NCI-H2196 (cell line): ENCODE data around the gene PRRT4.

Experiments
- DNase-seq: peaks from one replicate; lab custom pipeline; 2025; ENCODE audit not compliant: unreplicated experiment; lab: John Stamatoyannopoulos, UW

Gene PRRT4

DNA sequence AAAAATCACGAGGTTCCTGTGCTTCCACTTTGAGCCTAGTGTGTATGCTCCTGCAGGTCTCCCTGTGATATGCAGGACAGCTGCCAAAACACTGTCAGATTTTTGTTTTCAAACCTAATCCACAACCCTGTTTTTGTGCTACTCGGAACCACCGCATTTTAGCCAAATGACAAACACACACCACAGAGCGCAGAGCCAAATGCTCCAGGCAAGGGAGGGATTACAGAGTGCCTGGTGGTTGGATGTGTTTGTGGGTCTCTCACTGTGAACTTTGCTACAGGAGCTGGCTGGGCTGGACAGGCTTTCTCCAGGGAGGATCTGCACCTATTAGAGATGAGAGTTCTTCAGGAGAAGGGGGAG lies 12.0 kb downstream of the PRRT4 start:
- DNase-seq = no peak

DNA sequence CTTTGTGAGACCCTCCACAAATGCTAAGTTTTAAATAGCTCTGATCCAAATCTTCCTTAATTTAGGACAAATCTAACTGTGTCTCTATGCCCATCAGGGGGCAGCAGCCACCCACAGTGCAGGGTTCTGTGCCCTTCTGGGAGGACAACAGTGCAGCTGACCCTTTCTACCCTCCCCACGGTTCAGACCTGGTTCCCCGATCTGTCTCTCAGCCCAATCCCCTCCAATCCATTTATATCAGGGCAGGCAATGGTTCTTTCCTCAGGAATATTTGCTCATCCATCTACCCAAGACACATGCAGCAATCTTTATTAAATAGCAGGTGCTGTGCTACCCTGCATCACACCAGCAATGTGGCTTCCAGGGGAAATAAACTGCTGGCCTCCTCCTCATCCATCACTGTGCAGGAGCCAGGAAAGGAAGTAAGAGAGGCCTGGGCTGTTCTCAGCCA lies 13.8 kb downstream of the PRRT4 start:
- DNase-seq = peak; percentile 58

DNA sequence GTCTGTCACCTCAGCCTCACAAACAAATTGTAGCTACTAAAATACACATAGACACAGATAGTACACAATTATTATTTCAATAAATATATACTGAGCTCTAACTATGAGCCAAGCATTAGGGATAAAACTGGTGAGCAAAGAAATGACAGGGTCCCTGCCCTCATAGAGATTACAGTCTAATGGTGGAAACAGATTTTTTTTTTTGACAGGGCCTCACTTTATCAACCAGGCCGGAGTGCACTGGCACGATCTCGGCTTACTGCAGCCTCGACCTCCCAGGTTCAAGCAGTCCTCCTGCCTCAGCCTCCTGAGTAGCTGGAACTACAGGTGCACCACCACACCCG lies 17.1 kb downstream of the PRRT4 start:
- no peak for DNase-seq

DNA sequence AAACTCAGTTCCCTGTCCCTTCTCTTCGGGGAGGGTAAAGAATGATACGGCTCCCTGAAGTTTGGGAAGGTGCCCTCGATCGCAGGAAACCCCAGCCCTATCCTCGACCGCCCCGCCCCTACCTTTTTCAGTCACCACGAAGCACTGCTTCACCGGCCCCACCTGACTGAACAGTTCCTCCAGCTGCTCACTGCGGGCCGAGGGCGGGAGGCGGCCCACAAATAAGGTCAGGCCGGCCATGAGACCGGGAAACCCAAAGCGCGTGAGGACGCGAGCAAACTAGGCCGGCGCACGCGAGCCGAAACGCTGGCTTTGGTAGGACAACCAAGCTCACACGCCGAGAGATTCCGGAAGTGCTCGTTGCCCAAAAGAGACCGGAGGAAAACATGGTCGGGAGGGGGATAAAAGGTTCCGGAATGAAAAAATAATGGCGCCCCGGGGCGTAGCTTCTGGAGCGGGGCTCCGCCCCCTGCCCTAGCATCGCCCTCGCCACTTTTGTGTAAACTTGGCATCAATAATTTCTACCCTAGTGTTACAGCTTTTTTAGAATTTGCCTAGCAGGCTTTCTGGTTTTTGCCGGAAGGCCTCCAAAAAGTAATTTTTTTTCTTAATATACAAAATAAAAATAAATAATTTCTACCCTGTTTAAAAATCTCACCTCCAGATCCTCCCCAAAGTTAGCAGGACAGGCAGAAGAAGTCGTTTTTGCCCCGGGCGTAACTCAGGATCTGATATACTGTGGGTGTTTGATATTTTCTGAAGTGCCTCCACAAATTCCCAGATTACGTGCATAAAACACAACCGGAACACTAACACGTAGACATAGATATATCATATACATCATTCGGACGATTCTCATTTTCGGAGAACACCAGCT lies 17.7 kb downstream of the PRRT4 start, which contains the start of gene RBM28:
Gene RBM28 (minus strand): TSS at position 355 of the 877 bp plus-strand sequence. CDS start 115 bp downstream, at position 240.
- peak; percentile 93 for DNase-seq

DNA sequence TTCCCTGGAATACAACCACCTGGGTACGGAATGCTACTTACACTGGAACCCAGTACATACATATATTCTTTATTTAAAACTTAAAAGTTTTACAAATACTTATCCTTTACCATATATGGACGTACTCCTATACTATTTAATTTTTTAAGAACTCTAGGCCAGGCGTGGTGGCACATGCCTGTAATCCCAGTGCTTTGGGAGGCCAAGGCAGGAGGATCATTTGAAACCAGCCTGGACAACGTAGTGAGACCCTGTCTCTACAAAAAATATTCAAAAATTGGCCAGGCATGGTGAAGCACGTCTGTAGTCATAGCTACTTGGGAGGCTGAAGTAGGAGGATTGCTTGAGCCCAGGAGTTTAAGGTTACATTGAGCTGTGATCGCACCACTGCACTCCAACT lies 19.8 kb downstream of the PRRT4 start:
- DNase-seq = no peak

DNA sequence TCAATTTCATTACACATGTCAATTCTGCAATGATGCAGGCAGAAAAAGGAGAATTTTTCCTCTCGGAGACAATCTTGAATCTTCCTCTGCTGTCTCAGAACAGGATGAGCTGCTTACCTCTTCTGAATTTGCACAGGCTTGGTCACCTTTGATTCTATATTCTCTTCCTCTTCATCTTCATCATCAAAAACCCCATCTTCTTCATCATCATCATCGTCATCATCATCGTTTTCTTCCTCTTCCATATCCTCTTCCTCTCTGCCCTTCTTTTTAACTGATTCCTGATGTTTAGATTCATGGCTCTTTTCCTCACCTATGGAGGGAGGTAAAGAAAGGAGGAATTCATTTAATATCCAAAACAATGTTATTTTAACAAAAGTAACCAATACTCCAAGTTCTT lies 25.8 kb downstream of the PRRT4 start:
- no peak for DNase-seq

DNA sequence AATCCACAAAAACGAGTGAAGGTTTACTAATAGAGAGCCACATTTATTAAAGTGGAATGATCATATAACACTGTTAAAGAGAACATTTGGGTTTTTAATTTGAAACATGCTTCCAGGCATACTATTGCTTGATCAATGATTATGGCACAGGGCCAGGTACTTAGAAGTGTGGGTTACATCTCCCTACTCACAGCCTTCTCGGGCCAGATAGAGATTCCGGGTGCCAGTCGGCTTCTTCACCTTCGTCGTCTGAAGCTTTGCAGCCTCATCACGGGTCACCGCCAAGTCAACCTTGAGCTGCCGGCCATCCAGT lies 37.2 kb downstream of the PRRT4 start:
- no peak for DNase-seq

DNA sequence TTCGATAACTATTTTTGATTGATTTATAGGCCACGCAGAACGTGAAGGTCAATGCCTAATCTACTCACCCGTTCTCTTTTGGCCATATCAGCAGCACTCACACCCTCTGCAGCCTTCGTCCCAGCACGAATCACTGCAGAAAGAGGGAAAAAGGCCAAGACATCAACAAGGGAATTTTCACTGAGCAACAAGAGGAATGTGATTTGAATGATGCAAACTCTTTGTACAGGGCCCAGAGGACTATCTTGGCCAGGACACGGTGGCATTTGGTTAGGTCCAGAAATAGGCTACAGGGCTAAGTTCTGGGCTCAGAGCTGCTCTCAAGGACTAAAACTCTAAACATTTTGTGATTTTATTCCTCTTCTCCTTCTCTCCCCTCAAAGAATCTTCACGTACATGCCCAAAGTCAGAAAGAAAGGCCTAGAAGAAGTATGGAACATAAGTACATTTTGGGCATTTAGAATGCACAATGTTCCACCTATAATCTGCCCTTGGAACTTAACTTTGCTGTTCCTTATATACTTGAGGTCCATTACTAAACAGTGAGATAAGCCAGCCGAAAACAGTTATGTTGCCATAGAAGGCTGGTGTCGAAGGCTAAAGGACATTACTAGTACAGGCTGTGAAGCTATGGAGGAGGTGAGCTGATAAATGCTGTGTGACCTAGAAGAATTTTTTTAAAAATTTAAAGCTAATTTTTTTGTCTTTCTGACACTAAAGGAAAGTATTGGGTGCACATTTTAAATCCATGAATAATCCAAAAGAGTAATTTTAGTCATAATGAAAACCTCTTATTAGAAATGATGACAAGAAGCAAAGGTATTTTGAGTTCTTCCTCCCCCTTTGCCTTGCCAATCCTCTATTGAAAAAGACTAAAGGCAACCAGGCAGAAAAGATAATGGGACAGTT lies 37.8 kb downstream of the PRRT4 start:
- no peak for DNase-seq

DNA sequence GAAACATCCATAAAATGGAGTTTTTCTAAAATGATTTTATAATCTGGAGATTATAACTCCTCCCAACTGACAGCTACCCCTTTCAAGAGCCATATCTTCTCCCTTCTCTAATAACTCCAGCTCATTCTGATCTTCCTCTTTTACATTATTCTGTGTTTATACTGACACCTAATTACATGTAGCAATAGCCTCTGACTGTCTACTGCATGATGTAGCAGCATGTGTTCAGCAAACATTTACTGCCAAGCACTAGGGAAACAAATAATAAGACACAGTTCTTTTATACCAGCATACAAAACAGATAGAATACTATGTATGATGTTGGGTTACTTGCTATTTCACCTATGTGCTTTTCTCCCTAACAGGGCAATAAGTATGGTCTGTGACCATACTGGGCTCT lies 38.5 kb downstream of the PRRT4 start:
- no peak for DNase-seq

DNA sequence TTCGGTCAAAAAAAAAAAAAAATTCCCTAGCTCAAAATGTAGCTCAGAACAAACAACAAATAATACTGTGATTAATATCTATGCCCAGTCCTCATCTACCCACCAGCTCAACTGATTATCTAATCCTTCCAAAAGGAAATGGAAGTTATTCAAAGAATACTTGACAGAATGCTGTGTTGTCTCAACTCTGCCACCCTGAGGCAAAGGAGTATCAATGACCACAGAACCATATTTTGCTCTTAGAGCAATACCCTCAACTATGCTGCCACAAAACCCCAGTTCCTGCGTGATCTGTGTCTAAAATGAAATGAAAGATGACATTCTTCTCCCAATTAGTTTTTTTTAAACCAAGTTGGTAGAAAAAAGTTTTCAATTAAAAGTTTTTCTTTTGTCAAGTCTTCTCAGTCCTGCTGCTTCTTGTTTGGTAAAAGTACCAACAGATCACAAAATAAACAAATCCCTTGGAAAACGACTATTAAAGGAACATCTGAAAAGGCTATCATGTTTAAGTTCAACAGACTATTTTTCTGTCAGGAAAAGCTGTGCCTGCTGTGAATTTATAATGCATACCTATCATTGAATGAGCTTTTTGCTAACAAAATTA lies 39.3 kb downstream of the PRRT4 start:
- DNase-seq = peak; percentile 42

DNA sequence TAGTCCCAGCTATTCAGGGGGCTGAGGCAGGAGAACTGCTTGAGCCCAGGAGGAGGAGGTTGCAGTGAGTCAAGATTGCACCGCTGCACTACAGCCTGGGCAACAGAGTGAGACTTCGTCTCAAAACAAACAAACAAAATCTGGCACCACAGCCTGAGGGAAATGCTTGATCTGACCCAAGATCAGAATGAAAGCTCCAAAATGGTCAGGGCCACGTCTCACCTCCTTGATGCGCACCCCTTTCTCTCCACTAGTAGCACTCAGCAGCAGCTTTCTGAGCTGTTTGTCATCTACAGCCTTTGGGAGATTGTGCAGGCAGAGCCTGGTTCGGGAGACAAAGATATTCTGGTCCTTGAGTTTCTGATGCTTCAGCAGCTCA lies 40.5 kb downstream of the PRRT4 start:
- DNase-seq = no peak

DNA sequence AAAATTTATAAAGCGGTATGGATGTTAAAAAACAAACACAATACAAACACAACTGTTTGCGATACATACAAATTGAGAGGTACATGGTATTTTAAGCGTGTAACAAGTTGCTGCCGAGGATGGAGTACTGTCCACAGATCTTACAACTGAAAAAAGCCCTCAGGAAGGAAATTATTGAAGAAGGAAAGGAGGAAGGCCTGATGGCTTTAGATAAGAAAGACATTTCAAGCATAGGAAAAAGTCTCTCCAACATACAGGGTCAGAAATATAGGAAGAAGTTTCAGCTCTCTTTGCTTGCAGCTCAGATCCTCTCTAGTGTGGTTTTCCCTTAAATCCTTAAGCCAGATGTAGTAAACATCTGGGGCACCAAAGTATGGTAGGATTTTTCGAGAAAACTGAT lies 42.8 kb downstream of the PRRT4 start:
- DNase-seq = no peak

DNA sequence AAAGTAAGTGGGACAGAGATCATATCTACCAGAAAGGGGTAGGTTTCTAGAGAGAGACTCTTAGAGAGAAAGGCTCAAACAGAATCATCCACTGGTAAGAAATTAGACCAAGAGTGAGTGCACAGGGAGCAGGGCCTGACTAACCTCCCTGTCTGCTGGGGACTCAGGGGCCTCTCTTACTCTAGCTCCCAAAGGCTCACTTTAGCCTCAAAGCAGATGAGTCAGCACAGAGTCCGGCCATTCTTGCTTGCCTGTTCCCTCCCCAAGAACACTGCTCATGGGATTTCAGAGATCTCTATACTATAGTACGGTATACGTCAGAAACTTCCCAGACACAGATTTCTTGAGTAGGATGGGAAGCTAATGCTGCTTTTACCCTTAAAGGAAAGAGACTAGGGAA lies 50.5 kb downstream of the PRRT4 start:
- DNase-seq = no peak

DNA sequence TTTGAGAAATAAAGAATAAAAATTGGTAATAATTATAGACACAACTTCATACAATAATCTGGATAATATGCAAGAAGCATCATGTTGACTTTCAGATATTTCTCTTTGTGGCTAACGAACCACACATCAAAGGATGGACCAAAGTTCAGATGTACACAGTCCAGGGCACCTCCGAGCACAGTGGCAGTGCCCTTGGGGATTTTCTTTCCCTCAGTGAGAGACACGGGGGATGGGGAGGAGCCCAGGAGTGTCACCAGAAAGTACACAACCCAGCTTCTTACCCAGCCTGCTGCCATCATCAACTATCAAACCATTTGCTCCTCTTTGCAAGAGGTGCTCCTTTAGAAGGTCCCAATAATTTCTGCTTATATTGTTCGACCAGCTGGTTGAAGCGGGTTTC lies 51.0 kb downstream of the PRRT4 start:
- no peak for DNase-seq

DNA sequence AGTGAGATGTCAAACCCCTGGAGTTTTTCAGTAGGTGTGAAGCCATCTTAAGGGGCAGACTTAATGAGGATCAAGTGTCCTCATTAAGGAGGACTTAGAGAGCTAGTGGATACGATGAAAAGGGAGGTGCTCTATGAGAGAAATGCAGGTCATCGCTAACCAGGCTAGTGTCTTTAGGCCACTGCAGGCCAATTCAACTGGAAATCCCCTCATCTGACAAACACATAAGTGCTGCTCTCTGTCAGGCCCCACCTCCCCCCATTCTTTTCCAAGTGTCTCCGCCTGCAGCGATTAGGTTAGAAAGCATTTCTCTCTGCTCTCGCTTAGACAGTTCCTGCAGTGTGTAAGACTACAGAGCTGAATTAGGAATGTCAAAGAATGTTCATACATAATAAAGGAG lies 51.5 kb downstream of the PRRT4 start:
- no peak for DNase-seq

DNA sequence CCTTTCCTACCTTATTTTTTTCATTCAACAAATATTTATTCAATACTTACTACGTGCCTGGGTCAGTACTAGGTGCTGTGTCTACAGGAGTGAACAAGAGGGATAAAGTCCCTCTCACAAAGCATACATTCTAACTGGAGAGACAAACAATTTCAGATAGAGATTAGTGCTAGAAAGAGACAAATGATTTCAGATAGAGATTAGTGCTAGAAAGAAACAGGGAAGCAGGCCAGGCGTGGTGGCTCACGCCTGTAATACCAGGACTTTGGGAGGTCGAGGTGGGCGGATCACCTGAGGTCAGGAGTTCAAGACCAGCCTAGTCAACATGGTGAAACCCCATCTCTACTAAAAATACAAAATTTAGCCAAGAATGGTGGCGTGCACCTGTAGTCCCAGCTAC lies 52.4 kb downstream of the PRRT4 start:
- no peak for DNase-seq

DNA sequence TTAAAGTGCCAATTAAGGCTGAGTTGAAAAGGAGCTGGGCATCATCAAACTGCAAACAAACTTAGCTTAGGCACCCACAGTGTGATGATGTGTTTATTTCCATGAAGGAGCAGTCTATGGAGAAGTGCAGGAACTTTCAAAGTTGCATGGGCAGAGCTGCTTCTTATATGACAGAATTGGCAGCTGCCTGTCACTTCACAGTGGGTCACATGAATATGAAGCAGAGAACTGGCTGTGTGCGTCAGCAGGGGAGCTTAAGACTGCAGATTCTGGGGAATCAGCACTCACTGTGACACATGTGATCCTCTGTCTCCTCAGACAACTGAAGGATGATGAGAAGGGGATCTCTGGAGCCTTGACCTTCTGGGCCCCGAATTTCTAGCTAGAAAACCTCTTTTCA lies 54.4 kb downstream of the PRRT4 start:
- no peak for DNase-seq

DNA sequence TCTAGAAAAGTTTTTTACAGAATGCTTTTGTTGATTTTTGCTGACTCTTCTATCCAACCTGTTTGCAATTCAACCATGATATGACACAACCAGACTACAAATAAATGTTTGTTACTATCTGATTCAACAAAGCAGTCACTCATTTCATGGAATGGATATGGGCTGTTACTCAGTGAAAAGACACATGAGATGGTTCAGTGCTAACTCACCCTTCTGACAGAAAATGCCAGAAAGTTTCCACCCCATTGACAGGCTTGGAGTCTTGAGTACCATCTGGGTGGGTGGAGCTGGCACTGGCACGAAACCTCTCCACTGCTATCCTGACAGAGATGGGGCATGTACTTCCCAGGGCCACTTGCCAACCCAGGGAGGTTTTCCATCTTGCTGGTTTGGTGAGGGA lies 57.3 kb downstream of the PRRT4 start:
- no peak for DNase-seq

DNA sequence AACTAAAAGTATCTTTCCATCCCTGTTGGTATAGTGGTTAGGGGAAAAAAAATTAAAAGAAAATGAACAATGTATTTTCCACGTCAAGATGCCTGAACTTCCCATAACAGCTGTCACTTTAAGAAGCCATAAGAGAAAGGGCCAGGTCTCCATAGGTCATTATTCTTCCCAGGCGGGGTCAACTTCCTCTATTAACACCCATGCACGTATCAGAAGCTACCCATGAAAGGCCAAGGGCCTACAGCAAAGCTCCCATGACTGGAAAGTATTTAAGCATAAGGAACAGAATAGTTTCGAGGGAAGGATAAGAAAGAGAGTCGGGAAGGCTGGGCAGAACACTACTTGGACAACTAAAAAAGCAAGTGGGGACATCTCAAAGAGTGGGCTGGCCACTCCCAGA lies 57.8 kb downstream of the PRRT4 start:
- DNase-seq = no peak

DNA sequence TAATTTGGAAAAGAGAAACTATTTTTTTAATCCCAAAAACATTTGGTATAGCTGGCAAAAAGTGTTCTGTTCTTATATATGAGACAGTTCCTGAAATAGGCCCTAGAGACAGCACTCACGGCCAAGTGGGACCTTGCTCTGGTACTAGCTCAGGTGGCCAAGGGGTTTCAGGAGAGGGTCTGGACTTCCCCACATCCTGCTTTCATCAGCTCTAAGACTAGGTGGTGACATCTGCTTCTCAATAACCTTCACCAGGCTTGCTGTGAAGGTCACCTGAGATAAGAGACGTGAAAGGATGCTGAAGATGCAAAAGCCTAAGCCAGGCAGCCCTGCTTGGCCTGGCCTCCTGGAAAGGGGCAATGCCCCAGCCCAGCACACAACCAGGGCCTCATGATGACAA lies 58.4 kb downstream of the PRRT4 start:
- no peak for DNase-seq

DNA sequence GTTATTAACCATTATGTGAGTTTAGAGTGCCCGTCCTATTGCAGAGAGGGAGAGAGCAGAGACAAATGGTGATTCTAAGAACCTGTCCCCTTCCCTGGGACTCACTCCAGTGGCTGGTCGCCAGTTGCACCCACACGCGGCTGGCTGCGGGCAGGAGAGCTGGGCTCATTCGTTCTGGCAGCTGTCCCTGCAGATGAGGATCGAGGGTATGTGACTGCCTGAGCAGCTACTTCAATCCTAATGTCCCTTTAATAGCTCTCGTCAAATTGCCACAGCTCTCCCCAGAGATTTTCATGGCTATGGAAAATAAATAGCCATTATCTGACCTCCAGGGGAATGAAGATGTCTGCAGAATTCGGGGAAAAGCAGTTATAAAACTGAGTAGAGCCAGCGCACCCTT lies 59.4 kb downstream of the PRRT4 start:
- DNase-seq = no peak
